Sigmoid colon (tissue), 4 donors: ENCODE measurements around the gene CACNA1E.

Experiments used
- POLR2AphosphoS5 ChIP-seq, 4 donors: sonication (generic); formaldehyde crosslinking; IDR thresholded peaks; one replicate each; pipeline ENCODE4 v1.6.1; 2017; ENCODE audit warnings: antibody characterized with exemption in 4 of 4
- TF ChIP-seq, protein P1 (sequence below), 4 experiments: fragments of 450-650 bp in 3 of 4; fragments of 200-600 bp in 1 of 4; IDR thresholded peaks; one replicate each; pipeline ENCODE4 v1.5.1; 2016 to 2019; ENCODE audit warnings: antibody characterized with exemption in 4 of 4, mild to moderate bottlenecking in 3 of 4, moderate library complexity in 2 of 4

GRCh38 chr1:181501612-181502011 lies 18.3 kb downstream of the CACNA1E start:
- TF ChIP-seq POLR2AphosphoS5 (IDR thresholded peaks at IDR 0.05), result no peak
- TF ChIP-seq, protein P1, sequence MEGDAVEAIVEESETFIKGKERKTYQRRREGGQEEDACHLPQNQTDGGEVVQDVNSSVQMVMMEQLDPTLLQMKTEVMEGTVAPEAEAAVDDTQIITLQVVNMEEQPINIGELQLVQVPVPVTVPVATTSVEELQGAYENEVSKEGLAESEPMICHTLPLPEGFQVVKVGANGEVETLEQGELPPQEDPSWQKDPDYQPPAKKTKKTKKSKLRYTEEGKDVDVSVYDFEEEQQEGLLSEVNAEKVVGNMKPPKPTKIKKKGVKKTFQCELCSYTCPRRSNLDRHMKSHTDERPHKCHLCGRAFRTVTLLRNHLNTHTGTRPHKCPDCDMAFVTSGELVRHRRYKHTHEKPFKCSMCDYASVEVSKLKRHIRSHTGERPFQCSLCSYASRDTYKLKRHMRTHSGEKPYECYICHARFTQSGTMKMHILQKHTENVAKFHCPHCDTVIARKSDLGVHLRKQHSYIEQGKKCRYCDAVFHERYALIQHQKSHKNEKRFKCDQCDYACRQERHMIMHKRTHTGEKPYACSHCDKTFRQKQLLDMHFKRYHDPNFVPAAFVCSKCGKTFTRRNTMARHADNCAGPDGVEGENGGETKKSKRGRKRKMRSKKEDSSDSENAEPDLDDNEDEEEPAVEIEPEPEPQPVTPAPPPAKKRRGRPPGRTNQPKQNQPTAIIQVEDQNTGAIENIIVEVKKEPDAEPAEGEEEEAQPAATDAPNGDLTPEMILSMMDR (IDR thresholded peaks at IDR 0.05), result no peak
